Activated T-cell treated with anti-CD3 and anti-CD28 coated beads, Interleukin-2, amount 50 U/mL, for 4 hours (primary cell): ENCODE data around the gene OTOR. TPM values are rescaled to one million over a fixed set of nuclear protein-coding genes. Genes with fewer than 3 reads are reported as not detected.

Experiments
- ATAC-seq, 2 donors: fragments of 200-7000 bp; cut with Tn5 transposase; one replicate each; pipeline ENCODE4 v1.10.0; 2021
- DNase-seq: peaks from one replicate; pipeline ENCODE4 v3.0.0-alpha.2; 2020
- H3K27me3 Mint-ChIP-seq: one replicate; pipeline ENCODE4 v1.8.0; 2021; ENCODE audit warnings: low read depth, mixed read lengths
- H3K36me3 Mint-ChIP-seq: one replicate; pipeline ENCODE4 v1.8.0; 2022; ENCODE audit warnings: mixed read lengths; ENCODE audit not compliant: insufficient read depth
- H3K4me1 Mint-ChIP-seq: one replicate; pipeline ENCODE4 v1.8.0; 2021; ENCODE audit warnings: low read depth, mixed read lengths
- H3K4me3 Mint-ChIP-seq: one replicate; pipeline ENCODE4 v1.8.0; 2021; ENCODE audit warnings: mild to moderate bottlenecking, moderate library complexity, mixed read lengths
- H3K9me3 Mint-ChIP-seq: one replicate; pipeline ENCODE4 v1.8.0; 2021; ENCODE audit warnings: mixed read lengths
- total RNA-seq, 3 donors: library from RNA; stranded (reverse); gene quantifications; one replicate each; pipeline ENCODE4 v1.2.1, GENCODE V29; 2021

The OTOR gene, protein sequence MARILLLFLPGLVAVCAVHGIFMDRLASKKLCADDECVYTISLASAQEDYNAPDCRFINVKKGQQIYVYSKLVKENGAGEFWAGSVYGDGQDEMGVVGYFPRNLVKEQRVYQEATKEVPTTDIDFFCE
- not detected for total RNA-seq

DNA sequence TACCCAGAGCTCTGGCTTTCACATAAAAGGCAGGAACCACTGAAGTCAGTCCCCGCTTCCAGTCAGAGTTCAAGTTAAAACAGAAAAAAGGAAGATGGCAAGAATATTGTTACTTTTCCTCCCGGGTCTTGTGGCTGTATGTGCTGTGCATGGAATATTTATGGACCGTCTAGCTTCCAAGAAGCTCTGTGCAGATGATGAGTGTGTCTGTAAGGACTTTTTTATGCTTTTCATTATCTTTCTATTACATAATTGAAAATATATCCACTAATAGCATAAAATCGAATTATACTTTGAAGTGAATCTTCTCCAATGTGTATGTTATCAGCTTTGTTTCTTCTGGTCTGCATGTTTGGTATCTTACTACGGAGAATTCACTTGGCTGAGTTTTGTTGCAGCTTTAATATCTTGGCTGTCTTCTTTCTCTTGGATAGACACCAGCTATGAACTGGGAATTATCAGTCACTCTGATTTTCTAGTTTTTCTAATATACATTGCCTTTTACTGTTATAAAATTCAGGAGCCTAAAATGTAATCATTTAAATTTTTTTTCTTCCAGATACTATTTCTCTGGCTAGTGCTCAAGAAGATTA lies at the start of gene OTOR:
OTOR (plus strand) TSS at position 51 of the 593 bp plus-strand sequence; CDS start at position 95, 44 bp downstream.
- Mint-ChIP-seq H3K4me1 (peaks cover 2% of the 10 kb centered on the region), H3K9me3 (no peaks in the 10 kb centered on the region), H3K4me3 (no peak within 1 kb of the TSS), H3K27me3 (peaks cover 9% of the 10 kb centered on the region), H3K36me3 (no peaks in the 10 kb centered on the region)
- DNase-seq (no peak), ATAC-seq (no peak)

DNA sequence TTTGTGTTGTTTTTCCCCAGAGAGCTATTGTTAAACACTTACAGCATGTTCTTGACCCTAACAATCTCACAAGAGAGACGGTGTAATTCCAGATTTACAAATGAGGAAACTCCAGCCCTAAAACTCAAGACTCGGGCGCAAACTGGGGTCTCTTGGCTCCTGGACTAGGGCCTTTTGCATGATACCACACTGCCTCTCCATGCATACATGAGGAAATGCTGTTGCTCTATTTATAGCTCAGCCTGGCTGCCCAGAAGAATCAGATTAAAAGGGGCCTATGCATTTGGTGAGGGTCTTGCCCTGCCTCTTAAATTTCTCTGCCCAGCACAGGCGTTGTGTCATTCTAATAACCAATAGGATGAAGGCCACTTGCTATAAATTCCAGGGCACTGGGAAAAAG lies 48.9 kb upstream of the OTOR start:
- Mint-ChIP-seq H3K4me3 (no peak overlapping the region), H3K9me3 (no peaks in the 10 kb centered on the region), H3K27me3 (peaks cover 7% of the 10 kb centered on the region), H3K4me1 (no peaks in the 10 kb centered on the region), H3K36me3 (no peaks in the 10 kb centered on the region)
- ATAC-seq, result no peak
- no peak for DNase-seq

DNA sequence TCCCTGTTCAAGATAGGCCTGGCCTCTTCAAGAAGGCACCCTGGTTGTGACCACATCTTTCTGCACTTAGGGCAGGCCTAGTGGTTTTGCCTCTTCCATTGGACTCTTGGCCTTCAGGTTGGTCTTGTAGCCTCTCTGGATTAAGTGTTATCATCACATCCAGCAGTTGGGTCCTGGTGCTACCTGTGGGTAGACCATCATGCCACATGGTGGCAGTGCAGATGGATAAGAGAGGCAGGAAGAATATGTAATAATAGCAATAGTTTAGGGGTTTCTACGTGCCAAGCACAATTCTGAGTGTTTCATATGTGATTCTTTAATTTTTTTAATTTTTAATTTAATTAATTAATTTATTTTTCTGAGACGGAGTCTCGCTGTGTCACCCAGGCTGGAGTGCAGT lies 46.9 kb upstream of the OTOR start:
- Mint-ChIP-seq H3K4me1 (no peaks in the 10 kb centered on the region), H3K27me3 (peaks cover 12% of the 10 kb centered on the region), H3K9me3 (peaks cover 5% of the 10 kb centered on the region), H3K36me3 (no peaks in the 10 kb centered on the region), H3K4me3 (no peak overlapping the region)
- ATAC-seq (no peak), DNase-seq (no peak)

DNA sequence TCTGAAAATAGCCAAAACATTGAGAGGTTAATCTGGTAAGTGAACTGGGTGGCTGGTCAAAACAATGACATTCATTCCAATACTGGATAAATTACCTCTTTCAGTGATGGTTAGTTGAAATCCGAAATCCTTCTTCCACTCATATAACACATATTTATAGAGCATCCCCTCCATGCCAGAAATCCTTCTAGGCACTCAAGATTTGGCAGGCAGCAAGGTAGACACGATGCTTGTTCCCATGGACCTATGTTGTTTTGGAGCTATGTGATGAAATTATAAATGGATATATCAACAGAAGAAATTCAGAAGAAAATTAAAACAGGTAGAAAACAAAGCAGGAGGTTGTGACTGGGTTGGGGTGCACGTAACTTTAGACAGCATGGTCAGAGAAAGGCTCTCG lies 44.6 kb upstream of the OTOR start:
- H3K4me1 Mint-ChIP-seq, result peaks cover 17% of the 10 kb centered on the region
- H3K9me3 Mint-ChIP-seq, result peaks cover 5% of the 10 kb centered on the region

DNA sequence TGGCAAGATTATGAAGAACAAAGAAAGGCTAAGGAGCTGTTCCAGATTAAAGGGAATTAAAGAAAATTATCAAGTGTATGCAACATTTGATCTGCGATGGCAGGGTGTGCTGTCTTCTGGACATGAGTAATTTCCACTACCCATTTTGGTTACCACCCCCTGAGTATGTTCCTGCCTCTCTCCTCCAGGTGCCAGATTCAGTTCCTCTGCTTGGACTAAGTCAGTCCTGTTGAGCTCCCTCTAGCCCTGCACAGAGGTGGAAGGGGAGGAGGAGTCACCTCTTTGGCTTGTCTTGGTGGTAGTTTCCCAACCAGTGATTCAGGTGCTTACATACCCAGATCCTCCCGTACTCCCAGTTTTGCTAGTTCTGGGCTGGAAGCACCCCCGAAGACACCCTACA lies 40.5 kb upstream of the OTOR start:
- H3K9me3 Mint-ChIP-seq, result peaks cover 5% of the 10 kb centered on the region
- no peak overlapping the region for H3K4me3 Mint-ChIP-seq
- peaks cover 6% of the 10 kb centered on the region for H3K27me3 Mint-ChIP-seq
- no peak for DNase-seq
- peaks cover 30% of the 10 kb centered on the region for H3K4me1 Mint-ChIP-seq
- ATAC-seq, result no peak
- H3K36me3 Mint-ChIP-seq, result no peaks in the 10 kb centered on the region

More for the DNA sequence above, 44.6 kb upstream of the OTOR start:
- H3K36me3 Mint-ChIP-seq, result no peaks in the 10 kb centered on the region
- DNase-seq, result no peak
- H3K27me3 Mint-ChIP-seq, result peaks cover 8% of the 10 kb centered on the region
- no peak overlapping the region for H3K4me3 Mint-ChIP-seq
- no peak for ATAC-seq

DNA sequence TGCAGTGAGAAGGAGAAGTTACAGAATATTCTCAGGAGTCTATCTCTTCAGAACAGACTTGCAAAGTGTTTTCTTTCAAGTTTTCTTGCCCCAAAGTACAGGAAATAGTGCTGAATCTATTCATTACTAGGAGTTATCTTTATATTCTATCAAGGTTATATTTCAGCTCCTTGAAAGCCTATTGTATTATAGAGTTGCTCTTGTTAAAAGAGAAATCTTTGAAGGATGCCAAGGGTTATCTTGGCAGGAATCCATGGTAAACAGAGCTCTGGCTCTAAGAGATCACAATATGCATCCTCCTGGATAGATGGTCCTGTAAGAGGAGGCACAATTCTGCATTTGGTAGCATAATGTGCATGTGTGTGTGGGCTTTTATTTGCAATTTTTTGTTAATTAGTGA lies 39.6 kb upstream of the OTOR start:
- Mint-ChIP-seq H3K36me3 (no peaks in the 10 kb centered on the region), H3K27me3 (peaks cover 6% of the 10 kb centered on the region), H3K9me3 (peaks cover 5% of the 10 kb centered on the region), H3K4me1 (peaks cover 30% of the 10 kb centered on the region), H3K4me3 (no peak overlapping the region)
- DNase-seq, result no peak
- no peak for ATAC-seq

DNA sequence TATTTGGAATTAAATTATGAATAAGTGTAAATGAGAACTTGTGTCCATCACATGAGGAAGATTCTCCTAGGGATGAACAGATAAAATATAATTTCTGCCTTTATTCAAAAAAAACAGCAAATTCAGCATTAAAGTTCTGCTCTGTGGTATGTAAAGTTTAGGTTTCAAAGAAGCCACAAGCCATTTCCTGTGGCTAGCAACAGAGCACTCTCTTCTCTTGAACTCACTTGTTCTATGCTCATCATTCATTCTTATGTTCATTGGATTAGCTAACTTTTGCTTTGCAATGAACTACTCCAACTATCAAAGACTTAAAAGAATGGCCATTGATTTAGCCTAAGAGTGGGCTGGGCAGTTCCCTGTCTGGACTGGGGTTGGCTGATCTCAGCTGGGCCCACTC lies 39.1 kb upstream of the OTOR start:
- no peaks in the 10 kb centered on the region for H3K36me3 Mint-ChIP-seq
- no peak overlapping the region for H3K4me3 Mint-ChIP-seq
- ATAC-seq (peak; percentile 65 to 73), DNase-seq (no peak)
- peaks cover 30% of the 10 kb centered on the region for H3K4me1 Mint-ChIP-seq
- peaks cover 5% of the 10 kb centered on the region for H3K9me3 Mint-ChIP-seq
- peaks cover 6% of the 10 kb centered on the region for H3K27me3 Mint-ChIP-seq

DNA sequence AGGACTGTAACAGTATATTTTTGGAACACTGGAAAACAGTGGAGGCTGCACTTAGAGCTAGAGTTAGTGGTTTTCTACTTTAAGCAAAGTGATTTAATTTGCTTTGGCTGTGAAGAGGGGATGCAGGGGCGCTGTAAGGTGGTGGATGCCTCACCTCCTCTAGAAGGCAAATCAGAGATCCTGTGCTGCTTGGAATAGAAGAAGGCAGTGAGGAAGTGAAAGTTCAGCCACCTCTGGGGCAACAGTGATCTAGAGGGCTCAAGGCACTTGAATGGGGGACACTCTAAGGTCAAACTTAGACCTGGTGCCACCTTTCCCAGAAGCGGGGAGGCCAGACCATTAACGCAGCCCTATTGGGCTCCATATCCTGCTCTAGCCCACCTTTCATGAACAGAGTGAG lies 37.4 kb upstream of the OTOR start:
- Mint-ChIP-seq H3K36me3 (no peaks in the 10 kb centered on the region), H3K27me3 (peaks cover 12% of the 10 kb centered on the region), H3K9me3 (no peaks in the 10 kb centered on the region), H3K4me1 (peaks cover 30% of the 10 kb centered on the region), H3K4me3 (no peak overlapping the region)
- ATAC-seq, result no peak
- DNase-seq, result no peak

DNA sequence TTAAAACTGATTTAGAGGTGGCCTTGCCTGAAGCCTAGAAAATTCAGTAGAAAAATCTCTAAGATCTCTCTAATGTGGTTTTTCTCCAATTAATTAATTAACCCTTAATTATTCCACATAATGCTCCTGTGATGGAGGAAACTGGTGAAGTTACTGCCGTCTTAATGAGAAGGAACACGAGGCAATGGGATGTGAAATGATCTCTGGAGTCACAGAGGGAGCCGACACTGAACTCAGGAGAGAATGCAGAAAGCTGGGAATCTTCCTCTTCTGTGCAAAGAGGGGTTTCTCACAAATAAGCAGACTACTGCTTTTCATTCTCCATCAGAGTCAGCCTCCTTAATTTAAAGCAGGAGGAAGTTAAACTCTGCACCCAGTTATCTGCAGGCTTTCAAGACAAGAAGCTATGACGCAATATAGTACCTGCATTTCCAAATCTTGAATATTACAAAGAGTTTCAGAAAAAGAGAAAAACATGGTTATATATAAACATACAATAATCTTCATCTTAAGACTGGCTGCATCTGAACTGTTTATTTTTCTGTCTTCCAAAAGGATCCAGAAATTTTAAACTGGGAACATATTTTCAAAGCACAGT lies 36.4 kb upstream of the OTOR start:
- Mint-ChIP-seq H3K4me1 (peaks cover 28% of the 10 kb centered on the region), H3K27me3 (peaks cover 21% of the 10 kb centered on the region), H3K9me3 (no peaks in the 10 kb centered on the region), H3K36me3 (no peaks in the 10 kb centered on the region), H3K4me3 (no peak overlapping the region)
- DNase-seq (no peak), ATAC-seq (no peak)

DNA sequence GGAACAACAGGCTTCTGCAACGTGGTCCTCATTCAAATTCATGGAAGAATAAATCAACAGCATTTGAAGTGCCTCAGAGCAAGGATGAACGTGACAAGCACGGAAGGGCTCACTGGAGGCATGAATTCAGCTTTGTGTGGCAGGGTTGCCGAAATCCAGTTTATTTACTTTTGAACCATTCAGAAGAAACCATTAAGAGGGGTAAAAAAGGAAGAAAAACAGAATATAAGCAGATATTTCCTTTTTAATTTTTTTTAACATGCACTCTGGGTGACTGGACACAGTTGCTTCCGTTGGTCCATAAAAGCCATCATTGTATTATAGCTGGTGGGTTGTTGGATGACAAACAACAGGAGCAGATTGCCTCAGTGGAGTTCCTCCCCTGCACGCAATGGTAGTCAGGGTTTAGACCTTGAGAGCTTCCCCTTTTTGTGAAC lies 35.6 kb upstream of the OTOR start:
- Mint-ChIP-seq H3K4me3 (no peak overlapping the region), H3K9me3 (no peaks in the 10 kb centered on the region), H3K27me3 (peaks cover 21% of the 10 kb centered on the region), H3K4me1 (peaks cover 24% of the 10 kb centered on the region), H3K36me3 (no peaks in the 10 kb centered on the region)
- ATAC-seq (no peak), DNase-seq (no peak)

DNA sequence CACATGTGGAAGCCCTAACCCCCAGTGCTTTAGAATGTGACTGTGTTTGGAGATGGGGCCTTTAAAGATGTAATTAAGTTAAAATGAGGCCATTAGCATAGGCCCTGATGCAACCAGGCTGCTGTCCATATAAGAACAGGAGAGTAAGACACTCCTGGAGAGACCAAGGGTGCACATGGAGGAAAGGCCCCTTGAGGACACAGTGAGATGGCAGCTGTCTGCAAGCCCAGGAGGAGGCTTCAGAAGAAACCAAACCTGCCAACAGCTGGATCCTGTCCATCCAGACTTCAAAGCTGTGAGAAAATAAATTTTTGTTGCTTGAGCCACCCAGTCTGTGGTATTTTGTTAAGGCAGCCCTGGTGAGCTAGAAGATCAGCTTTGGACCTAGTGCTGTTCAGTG lies 35.1 kb upstream of the OTOR start:
- Mint-ChIP-seq H3K9me3 (no peaks in the 10 kb centered on the region), H3K4me3 (no peak overlapping the region), H3K36me3 (no peaks in the 10 kb centered on the region), H3K4me1 (peaks cover 19% of the 10 kb centered on the region), H3K27me3 (peaks cover 24% of the 10 kb centered on the region)
- ATAC-seq, result no peak
- no peak for DNase-seq

DNA sequence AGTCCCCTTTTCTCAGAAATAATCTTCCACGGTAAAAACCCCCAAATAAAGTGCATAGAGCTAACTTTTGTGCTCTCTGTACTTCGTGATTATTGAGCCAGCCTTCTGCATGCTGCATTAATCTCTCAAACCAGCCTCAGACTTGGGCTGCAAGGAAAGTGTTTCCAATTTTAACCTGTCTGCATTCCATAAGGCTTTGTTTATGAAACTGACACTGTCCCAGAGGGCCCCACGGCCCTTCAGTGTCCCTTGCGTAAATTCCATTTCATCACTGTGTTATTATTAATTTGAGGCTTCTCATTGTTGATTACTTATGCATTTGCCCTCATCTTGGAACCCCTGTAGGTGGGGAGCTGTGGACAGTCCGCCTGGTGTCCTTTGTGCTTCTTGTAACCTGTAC lies 33.9 kb upstream of the OTOR start:
- DNase-seq, result no peak
- Mint-ChIP-seq H3K9me3 (no peaks in the 10 kb centered on the region), H3K4me1 (peaks cover 7% of the 10 kb centered on the region), H3K27me3 (peaks cover 31% of the 10 kb centered on the region), H3K36me3 (no peaks in the 10 kb centered on the region), H3K4me3 (no peak overlapping the region)
- no peak for ATAC-seq

DNA sequence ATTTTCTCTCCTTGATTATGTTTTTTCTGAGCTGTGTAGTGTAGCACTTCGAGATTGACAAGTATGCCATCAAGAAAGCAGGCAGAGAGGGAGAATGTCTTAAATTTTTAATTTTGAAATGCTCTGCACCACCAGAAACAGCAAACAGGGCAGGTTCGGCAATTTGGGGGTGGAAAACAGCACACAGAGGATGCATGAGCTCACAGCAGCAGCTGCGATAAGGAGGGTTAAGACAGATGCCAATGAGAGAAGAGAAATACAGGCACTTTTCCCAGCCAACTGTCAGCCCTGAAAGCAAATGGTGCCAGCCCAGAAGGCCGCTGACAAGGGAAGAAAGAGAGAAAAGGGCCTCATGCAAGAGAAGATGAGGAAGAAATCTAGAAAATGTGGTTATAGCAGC lies 33.4 kb upstream of the OTOR start:
- no peak for DNase-seq
- Mint-ChIP-seq H3K36me3 (no peaks in the 10 kb centered on the region), H3K9me3 (no peaks in the 10 kb centered on the region), H3K4me1 (peaks cover 2% of the 10 kb centered on the region), H3K27me3 (peaks cover 31% of the 10 kb centered on the region), H3K4me3 (no peak overlapping the region)
- ATAC-seq, result no peak

DNA sequence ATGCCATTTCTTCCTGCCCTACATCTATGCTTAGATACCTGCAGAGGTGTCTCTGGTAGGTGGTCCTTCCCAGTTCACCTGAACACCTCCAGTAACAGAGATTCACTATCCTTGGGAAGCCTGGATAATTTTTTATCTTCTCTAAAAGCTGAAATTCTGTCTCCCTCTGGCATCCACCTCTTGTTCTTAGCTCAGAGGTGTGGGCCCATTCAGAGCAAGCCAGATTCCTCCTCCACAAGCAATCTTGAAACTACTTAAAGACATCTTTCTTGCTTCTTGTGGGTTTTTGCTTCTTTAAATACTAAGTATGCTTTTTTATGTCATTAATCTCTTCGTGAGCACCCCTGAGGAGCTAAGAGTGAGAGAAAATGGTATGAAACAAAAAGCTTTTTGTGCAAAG lies 28.7 kb upstream of the OTOR start:
- no peaks in the 10 kb centered on the region for H3K9me3 Mint-ChIP-seq
- no peak overlapping the region for H3K4me3 Mint-ChIP-seq
- H3K27me3 Mint-ChIP-seq, result peaks cover 49% of the 10 kb centered on the region
- no peak for ATAC-seq
- H3K36me3 Mint-ChIP-seq, result no peaks in the 10 kb centered on the region
- no peaks in the 10 kb centered on the region for H3K4me1 Mint-ChIP-seq
- DNase-seq, result no peak

DNA sequence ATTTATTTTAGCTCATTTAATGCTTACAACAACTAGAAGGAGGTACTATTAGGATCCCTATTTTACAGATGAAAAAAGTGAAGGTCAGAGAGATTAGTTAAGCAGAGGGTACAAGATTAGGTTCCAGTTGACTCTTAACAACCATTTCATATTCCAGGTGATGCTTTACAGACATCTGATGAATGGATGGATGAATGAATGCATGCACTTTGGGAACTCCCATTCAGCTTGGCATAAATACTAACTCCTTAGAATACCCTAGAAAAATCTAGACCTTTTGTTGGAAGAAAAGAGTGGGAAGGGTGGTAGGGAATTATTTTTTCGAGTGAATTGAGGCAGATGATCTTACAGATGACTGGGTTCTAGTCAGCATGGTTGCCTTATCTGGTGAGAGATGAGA lies 19.1 kb upstream of the OTOR start:
- peaks cover 5% of the 10 kb centered on the region for H3K9me3 Mint-ChIP-seq
- H3K36me3 Mint-ChIP-seq, result peaks cover 18% of the 10 kb centered on the region
- H3K27me3 Mint-ChIP-seq, result peaks cover 22% of the 10 kb centered on the region
- ATAC-seq, result no peak
- DNase-seq, result no peak
- H3K4me3 Mint-ChIP-seq, result peak overlapping the region; percentile 99
- H3K4me1 Mint-ChIP-seq, result peaks cover 44% of the 10 kb centered on the region
